GM19023 (cell line): ENCODE results near the gene SYNGR3.
"Not testable (repeated sequence)": the region's sequence is repeated elsewhere in the genome, so short reads cannot be mapped to it uniquely, and the experiment has no call there.

Source experiments
- ATAC-seq: cut with Tn5 transposase; IDR thresholded peaks from one replicate; pipeline ENCODE4 v1.9.1; 2021; ENCODE audit warnings: mild to moderate bottlenecking, moderate library complexity; ENCODE audit not compliant: unreplicated experiment

SYNGR3 gene

DNA sequence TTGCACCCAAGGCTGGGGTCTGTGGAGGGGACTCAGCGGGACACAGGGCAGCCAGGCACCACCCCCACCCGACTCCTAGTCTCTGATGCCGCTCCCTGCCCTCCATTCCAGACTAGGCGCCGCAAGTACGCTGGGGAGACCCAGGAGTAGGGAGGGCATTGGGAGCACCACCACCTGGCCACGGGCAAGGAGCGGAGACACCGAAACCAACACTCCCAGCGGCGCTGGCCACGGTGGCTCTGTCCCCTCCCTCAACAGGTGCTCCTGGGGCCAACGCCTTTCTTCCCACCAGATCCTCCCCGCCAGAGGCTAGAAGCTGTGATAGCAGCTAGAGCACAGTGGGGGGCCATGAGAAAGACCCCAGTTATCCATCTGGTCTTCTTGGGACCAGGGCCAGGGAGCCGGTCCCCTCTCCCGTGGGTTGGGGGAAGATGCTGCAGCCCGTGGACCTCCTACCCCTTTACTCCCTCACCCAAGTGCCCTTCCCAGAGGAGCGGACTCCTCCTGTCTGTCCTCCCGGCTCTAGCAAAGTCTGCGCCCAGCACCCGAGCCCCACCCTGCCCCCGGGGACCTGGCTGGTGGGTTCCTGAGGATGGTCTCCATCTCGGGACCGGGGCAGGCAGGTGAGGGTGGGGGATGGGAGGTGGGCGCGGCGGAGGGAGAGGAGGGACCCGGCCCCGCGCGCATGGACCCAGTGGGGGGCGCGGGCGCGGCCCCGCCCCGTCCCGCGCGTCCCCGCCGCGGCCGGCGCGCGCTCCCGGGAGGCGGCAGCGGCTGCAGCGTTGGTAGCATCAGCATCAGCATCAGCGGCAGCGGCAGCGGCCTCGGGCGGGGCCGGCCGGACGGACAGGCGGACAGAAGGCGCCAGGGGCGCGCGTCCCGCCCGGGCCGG, at the start of gene SYNGR3:
Gene SYNGR3 (plus strand): TSS at position 762 of the 892 bp plus-strand sequence. CDS start 133 bp downstream, outside the sequence.
- no peak for ATAC-seq

GRCh38 chr16:1940273-1941161, 49.3 kb upstream of the SYNGR3 start:
- ATAC-seq: no peak

- ATAC-seq: no peak
These were observed 48.4 kb upstream of the SYNGR3 start for GRCh38 chr16:1941162-1942046.

- no peak for ATAC-seq
These were observed 47.5 kb upstream of the SYNGR3 start for GRCh38 chr16:1942047-1942809.

- ATAC-seq: peak; percentile 94
These were observed 46.7 kb upstream of the SYNGR3 start, which contains the start of gene MSRB1 for GRCh38 chr16:1942810-1943726. Gene MSRB1, minus strand, starts transcription at chr16:1943199. Its CDS starts 43 bp downstream, at chr16:1943156.

GRCh38 chr16:1944612-1945199, 45.1 kb upstream of the SYNGR3 start:
- no peak for ATAC-seq

DNA sequence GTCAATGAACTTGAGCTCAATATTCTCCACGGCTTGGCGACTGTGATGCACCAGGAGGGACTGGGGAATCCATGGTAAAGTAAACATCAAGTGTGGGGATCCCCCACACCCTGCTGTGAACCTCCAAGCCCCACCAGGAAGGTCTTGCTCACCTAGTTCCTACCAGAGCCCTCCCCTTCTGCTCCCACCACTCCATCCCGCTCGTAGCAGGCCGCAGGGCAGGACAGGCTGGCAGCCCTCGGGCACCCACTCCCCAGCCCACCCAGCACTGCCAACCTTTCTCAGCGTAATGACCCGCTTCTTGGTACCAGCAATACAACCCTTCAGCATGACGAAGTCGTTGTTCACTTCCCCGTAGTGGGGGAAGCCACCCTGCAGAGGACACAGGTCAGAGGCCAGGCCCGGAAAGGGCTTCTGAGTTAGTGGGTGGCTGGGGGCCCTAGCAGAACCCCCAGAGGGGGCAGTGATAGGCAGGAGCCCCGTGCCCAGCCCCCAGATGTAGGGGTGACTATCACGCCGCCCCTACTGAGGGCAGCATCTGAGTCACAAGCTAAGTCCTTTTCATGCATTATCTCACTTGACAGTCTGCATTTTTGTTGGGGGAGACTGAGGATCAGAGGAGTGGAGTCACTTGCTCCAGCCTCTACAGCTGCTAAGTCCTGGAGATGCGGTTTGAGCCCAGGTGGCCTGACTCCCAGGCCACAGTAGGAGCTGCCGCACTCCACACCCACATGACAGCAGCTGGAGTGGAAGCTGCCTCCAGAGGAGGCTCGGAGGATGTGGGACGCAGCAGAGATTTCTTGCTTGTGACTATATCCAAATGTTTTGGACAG, 44.0 kb upstream of the SYNGR3 start:
- no peak for ATAC-seq

- ATAC-seq: no peak
These were observed 43.0 kb upstream of the SYNGR3 start for GRCh38 chr16:1946495-1947368.

- ATAC-seq: no peak
These were observed 42.5 kb upstream of the SYNGR3 start for GRCh38 chr16:1947369-1947670.

DNA sequence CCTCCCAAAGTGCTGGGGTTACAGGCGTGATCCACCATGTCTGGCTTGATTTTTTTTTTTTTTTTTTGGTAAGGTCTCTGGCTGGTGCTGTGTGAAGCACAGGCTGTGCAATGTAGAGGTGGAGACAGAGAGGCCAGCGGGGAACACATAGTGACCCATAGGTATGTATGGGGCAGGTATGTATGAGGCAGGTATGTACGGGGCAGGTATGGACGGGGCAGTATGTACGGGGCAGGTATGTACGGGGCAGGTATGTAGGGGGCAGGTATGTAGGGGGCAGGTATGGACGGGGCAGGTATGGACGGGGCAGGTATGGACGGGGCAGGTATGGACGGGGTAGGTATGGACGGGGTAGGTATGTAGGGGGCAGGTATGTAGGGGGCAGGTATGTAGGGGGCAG, 40.3 kb upstream of the SYNGR3 start:
- no peak for ATAC-seq

GRCh38 chr16:1950047-1950446, 39.7 kb upstream of the SYNGR3 start:
- ATAC-seq: no peak

DNA sequence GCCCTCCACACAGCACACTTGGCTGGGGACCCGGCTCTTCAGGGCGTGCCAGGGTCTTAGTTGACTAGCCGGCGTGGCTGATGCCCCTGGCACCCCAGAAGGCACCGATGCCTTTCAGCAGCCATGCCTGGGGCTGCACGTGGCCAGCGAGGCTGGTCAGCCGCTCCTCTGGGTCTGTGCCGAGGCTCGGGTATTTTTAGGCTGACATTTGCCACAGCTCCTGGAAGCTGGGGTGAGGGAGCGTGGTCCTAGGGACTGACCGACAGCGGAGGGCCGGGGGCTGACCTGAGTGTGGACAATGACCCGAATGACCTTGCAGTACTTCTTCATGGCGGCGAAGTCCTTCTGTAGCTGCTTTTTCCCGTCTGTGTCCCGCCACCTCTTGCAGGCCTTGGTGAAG, 39.2 kb upstream of the SYNGR3 start:
- no peak for ATAC-seq

DNA sequence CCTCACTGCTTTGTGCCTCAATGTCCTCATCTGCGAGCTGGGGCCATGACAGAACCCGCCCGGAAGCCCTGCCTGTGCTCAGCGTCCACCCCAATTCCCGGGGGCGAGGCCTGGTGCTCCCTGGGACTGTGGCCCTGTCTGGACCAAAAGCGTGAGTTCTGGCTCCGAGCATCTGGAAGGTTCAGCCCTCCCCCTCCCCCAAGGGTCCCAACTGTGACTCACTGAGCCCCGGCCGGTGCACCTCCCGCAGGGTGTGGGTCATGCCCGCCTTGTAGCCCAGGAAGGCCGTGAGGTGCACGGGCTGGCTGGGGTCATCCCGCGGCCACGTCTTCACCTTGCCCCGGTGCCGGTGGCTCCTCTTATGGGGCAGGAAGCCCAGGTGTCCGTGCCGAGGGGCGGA, 36.0 kb upstream of the SYNGR3 start:
- no peak for ATAC-seq

DNA sequence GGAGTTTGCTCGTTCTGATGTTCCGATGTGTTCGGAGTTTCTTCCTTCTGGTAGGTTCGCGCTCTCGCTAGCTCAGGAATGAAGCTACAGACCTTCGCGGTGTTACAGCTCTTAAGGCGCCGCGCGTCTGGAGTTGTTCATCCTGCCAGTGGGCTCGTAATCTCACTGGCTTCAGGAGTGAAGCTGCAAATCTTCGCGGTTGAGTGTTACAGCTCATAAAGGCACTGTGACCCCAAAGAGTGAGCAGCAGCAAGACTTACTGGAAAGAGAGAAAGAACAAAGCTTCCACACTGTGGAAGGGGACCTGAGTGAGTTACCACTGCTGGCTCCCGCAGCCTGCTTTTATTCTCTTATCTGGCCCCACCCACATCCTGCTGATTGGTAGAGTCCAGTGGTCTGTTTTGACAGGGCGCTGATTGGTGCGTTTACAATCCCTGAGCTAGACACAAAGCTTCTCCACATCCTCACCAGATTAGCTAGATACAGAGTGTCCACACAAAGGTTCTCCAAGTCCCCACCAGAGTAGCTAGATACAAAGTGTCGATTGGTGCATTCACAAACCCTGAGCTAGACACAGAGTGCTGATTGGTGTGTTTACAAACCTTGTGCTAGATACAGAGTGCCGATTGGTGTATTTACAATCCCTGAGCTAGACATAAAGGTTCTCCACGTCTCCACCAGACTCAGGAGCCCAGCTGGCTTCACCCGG, 32.2 kb upstream of the SYNGR3 start:
- ATAC-seq: not testable (repeated sequence)

GRCh38 chr16:1958143-1958491, 31.7 kb upstream of the SYNGR3 start:
- not testable (repeated sequence) for ATAC-seq

DNA sequence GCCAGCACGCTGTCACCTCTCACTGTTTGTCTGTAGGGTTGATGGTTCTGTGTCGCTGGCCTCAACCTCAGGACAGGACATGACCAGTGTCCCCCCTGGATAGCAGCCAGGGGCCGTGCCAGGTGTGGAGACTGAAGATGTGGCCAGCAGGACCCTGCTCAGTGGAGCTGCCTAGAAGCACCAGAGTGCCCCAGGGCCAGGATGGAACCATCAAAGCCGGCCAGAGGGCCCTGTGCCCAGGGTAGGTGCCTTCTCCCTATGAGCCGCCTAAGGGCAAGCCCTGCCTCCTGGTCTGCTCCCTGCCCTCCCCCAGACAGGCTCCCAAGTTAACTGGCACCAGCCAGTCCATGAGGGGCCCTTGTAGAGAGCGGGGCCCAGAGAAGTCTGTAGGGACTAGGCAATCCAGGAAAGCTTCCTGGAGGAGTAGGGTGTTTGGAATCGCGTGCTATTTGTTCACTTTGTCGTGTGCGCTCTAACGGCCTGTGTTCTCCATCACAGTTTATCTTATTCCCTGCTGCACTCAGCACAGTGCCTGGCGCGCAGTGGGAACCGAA, 31.0 kb upstream of the SYNGR3 start:
- no peak for ATAC-seq
